Thymus (tissue), 11 donors: ENCODE measurements around the gene P2RY6. TPM values are rescaled to one million over a fixed set of nuclear protein-coding genes. Genes with fewer than 3 reads are reported as not detected.

ENCODE experiments used
- DNase-seq, 9 donors: peaks; one replicate each; pipeline ENCODE4 v3.0.0-alpha.2; 2013; ENCODE audit warnings: low spot score in 9 of 9, low read depth in 6 of 9, missing footprints in 1 of 9
- H3K27ac ChIP-seq, 2 donors: one replicate each; pipeline ENCODE4 v1.5.1; 2013; ENCODE audit warnings: control low read depth in 1 of 2, low read depth in 1 of 2, low read length in 1 of 2, mild to moderate bottlenecking in 1 of 2, moderate library complexity in 1 of 2
- H3K27me3 ChIP-seq, 2 donors: one replicate each; pipeline ENCODE4 v1.5.1; 2013; ENCODE audit warnings: low read length in 1 of 2; ENCODE audit not compliant: control insufficient read depth in 2 of 2, insufficient read depth in 1 of 2
- H3K36me3 ChIP-seq, 2 donors: one replicate each; pipeline ENCODE4 v1.5.1; 2013; ENCODE audit warnings: low read length in 1 of 2, mild to moderate bottlenecking in 1 of 2, moderate library complexity in 1 of 2; ENCODE audit not compliant: control insufficient read depth in 2 of 2, insufficient read depth in 2 of 2
- H3K4me1 ChIP-seq, 2 donors: one replicate each; pipeline ENCODE4 v1.5.1; 2013; ENCODE audit warnings: low read length in 2 of 2; ENCODE audit not compliant: control insufficient read depth in 2 of 2, insufficient read depth in 2 of 2
- H3K4me3 ChIP-seq, 2 donors: one replicate each; pipeline ENCODE4 v1.5.1; 2013; ENCODE audit warnings: low read length in 2 of 2, control low read depth in 1 of 2, mild to moderate bottlenecking in 1 of 2
- H3K9me3 ChIP-seq, 2 donors: one replicate each; pipeline ENCODE4 v1.5.1; 2013; ENCODE audit warnings: low read length in 1 of 2, mild to moderate bottlenecking in 1 of 2; ENCODE audit not compliant: control insufficient read depth in 2 of 2, insufficient read depth in 1 of 2
- WGBS: extraction: QIAGEN DNeasy Blood & Tissue Kit; methylation state at CpG from one replicate; pipeline ENCODE4 v1.1.7; 2013; 5-methylcytosine and 5-hydroxymethylcytosine counted together
- polyA plus RNA-seq: library from polyadenylated mRNA; stranded (reverse); fragments of 200-250 nt; gene quantifications from one replicate; pipeline ENCODE4 v1.2.3, GENCODE V29; 2013
- total RNA-seq: library from RNA; stranded (reverse); fragments of 120-200 nt; gene quantifications from one replicate; pipeline ENCODE4 v1.2.4, GENCODE V29; 2013
- donor health status: healthy.

P2RY6 gene
- total and polyA plus RNA-seq, 2 donors = 1.3 to 2.9 TPM

GRCh38 chr11:73297702-73298101 is 25.6 kb downstream of the P2RY6 start:
- H3K27me3 ChIP-seq = no peaks in the 10 kb centered on the region
- H3K36me3 ChIP-seq = no peaks in the 10 kb centered on the region
- WGBS = 79% methylated on average over 3 of the region's 3 CpGs
- H3K9me3 ChIP-seq = no peaks in the 10 kb centered on the region
- no peak overlapping the region for H3K4me3 ChIP-seq
- no peak overlapping the region for H3K27ac ChIP-seq
- H3K4me1 ChIP-seq = no peaks in the 10 kb centered on the region
- DNase-seq = no peak

DNA sequence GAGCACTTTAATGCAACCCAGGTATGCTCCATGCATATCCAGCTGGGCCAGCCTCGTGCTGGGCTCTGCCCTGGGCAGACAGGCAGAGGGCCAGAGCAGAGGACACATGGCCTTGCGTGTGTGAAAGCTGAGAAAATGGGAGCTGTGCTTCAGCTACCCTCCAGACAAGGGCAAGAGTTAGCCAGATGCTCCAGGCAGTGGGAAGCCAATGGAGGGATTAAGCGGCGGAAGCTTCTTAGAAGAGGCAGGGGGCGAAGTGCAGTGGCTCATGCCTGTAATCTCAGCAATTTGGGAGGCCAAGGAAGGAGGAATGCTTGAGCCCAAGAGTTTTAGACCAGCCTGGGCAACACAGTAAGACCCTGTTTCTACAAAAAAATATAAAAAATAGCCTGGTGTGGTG is 26.1 kb downstream of the P2RY6 start:
- Histone ChIP-seq H3K36me3 (no peaks in the 10 kb centered on the region), H3K27me3 (no peaks in the 10 kb centered on the region), H3K9me3 (no peaks in the 10 kb centered on the region), H3K4me1 (no peaks in the 10 kb centered on the region), H3K4me3 (no peak overlapping the region), H3K27ac (no peak overlapping the region)
- DNase-seq = no peak
- 94% methylated on average over 5 of the region's 5 CpGs for WGBS

DNA sequence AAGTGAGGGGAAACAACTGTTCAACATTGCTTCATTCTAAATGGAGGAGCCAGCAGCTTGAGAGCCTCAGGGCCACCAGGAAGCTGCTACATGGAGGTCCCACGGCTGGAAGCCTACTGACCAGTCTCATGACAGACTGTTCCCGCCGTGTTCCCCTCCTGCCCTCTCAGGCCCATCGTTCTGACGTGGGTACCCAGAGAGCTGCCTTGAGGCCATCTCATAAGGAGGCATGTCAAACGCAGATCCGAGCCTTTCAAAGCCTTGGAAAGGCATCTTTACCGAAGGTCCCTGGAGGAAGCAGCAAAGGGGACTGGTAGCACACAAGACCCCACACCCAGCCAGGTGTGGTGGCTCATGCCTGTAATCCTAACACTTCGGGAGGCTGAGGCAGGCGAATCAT is 27.6 kb downstream of the P2RY6 start:
- Histone ChIP-seq H3K4me3 (no peak overlapping the region), H3K36me3 (no peaks in the 10 kb centered on the region), H3K9me3 (no peaks in the 10 kb centered on the region), H3K4me1 (no peaks in the 10 kb centered on the region), H3K27me3 (no peaks in the 10 kb centered on the region), H3K27ac (no peak overlapping the region)
- WGBS = 98% methylated on average over 10 of the region's 10 CpGs
- no peak for DNase-seq

- Histone ChIP-seq H3K9me3 (no peaks in the 10 kb centered on the region), H3K36me3 (no peaks in the 10 kb centered on the region), H3K4me3 (no peak overlapping the region), H3K4me1 (peaks cover 3 to 15% of the 10 kb centered on the region in 2 donors), H3K27ac (no peak overlapping the region), H3K27me3 (peaks cover 30 to 46% of the 10 kb centered on the region in 2 donors)
- WGBS = 96% methylated on average over 7 of the region's 7 CpGs
- DNase-seq = no peak
These were observed 34.1 kb downstream of the P2RY6 start for GRCh38 chr11:73306069-73306841.

DNA sequence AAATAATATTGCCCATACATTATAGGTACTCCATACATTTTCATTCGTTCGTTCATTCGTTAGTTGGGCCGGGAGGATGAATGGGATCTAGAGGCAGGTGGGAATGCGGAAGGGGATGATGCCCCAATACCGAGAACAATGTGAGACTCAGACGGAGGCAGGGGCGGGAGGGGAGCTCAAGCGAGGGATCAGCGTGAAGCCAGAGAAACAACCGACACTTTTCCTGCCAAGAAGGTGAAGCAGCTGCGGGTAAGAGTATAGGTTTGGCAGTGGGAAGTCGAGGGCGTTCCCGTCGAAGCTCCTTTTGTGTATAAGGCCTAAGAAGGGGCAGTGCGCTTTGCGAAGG is 34.8 kb downstream of the P2RY6 start:
- Histone ChIP-seq H3K27ac (peak overlapping the region; percentile 48 to 49), H3K36me3 (no peaks in the 10 kb centered on the region), H3K4me1 (peaks cover 3 to 15% of the 10 kb centered on the region in 2 donors), H3K4me3 (peak overlapping the region; percentile 58 to 61), H3K27me3 (peaks cover 30 to 52% of the 10 kb centered on the region in 2 donors), H3K9me3 (no peaks in the 10 kb centered on the region)
- no peak for DNase-seq
- 31% methylated on average over 18 of the region's 18 CpGs for WGBS

GRCh38 chr11:73307323-73308002 is 35.3 kb downstream of the P2RY6 start:
- peaks cover 30 to 53% of the 10 kb centered on the region in 2 donors for H3K27me3 ChIP-seq
- DNase-seq = peak; percentile 81 to 94 (median 86)
- peaks cover 3 to 15% of the 10 kb centered on the region in 2 donors for H3K4me1 ChIP-seq
- H3K36me3 ChIP-seq = no peaks in the 10 kb centered on the region
- WGBS = 1% methylated on average over 56 of the region's 56 CpGs
- H3K9me3 ChIP-seq = no peaks in the 10 kb centered on the region
- peak overlapping the region; percentile 58 to 61 for H3K4me3 ChIP-seq
- peak overlapping the region; percentile 53 to 62 for H3K27ac ChIP-seq

- H3K4me1 ChIP-seq = peaks cover 3 to 19% of the 10 kb centered on the region in 2 donors
- under 1% methylated on average over 105 of the region's 105 CpGs for WGBS
- peak in 8 of 9 donors; percentile 9 to 74 (median 48) for DNase-seq
These were observed 36.1 kb downstream of the P2RY6 start, which contains the start of gene ARHGEF17 for GRCh38 chr11:73308003-73308960. Gene ARHGEF17 (plus strand): TSS chr11:73308276. CDS start chr11:73308639, 363 bp downstream.

DNA sequence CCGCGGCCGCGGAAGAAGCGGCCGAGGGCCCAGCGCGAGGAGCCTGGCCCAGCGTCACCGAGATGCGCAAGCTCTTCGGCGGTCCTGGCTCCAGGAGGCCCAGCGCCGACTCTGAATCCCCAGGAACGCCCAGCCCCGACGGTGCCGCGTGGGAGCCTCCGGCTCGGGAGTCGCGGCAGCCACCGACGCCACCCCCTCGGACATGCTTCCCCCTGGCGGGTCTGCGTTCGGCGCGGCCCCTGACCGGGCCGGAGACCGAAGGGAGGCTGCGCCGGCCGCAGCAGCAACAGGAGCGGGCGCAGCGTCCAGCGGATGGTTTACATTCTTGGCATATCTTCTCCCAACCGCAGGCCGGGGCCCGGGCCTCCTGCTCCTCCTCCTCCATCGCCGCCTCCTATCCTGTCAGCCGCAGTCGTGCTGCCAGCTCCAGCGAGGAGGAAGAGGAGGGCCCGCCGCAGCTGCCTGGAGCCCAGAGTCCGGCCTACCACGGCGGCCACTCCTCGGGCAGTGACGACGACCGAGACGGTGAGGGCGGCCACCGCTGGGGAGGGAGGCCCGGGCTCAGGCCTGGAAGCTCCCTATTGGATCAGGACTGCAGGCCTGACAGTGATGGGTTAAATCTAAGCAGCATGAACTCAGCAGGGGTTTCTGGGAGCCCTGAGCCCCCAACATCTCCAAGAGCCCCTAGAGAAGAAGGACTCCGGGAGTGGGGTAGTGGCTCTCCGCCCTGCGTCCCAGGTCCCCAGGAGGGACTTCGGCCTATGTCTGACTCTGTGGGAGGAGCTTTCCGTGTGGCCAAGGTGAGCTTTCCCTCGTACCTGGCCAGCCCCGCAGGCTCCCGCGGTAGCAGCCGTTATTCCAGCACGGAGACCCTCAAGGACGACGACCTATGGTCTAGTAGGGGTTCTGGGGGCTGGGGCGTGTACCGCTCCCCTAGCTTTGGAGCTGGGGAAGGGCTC is 37.1 kb downstream of the P2RY6 start:
- WGBS = 11% methylated on average over 78 of the region's 78 CpGs
- DNase-seq = peak in 1 of 9 donors; percentile 21
- H3K4me3 ChIP-seq = peak overlapping the region; percentile 9 to 61
- H3K27ac ChIP-seq = peak overlapping the region in 1 of 2 donors; percentile 74
- H3K4me1 ChIP-seq = peaks cover 3 to 29% of the 10 kb centered on the region in 2 donors
- no peaks in the 10 kb centered on the region for H3K9me3 ChIP-seq
- H3K27me3 ChIP-seq = peaks cover 30 to 53% of the 10 kb centered on the region in 2 donors
- no peaks in the 10 kb centered on the region for H3K36me3 ChIP-seq

More at GRCh38 chr11:73308003-73308960, 36.1 kb downstream of the P2RY6 start, which contains the start of gene ARHGEF17:
- no peaks in the 10 kb centered on the region for H3K9me3 ChIP-seq
- peaks cover 30 to 53% of the 10 kb centered on the region in 2 donors for H3K27me3 ChIP-seq
- peak within 1 kb of the TSS; percentile 62 to 74 for H3K27ac ChIP-seq
- no peaks in the 10 kb centered on the region for H3K36me3 ChIP-seq
- peak within 1 kb of the TSS; percentile 58 to 61 for H3K4me3 ChIP-seq
